ENCODE results near the gene PARD3. TPM values are rescaled to one million over a fixed set of nuclear protein-coding genes. Genes with fewer than 3 reads are reported as not detected.
A peak's percentile ranks its signal among the peaks of the same experiment; 100 is the strongest.

PARD3 gene
- total and polyA plus RNA-seq, 2 donors from 2014 or later: 21.1 to 47.5 TPM

GRCh38 chr10:34587002-34587679 is 228.0 kb downstream of the PARD3 start:
- Histone ChIP-seq H3K27me3 (ENCODE audit: control insufficient read depth, insufficient read depth, low read length) (no peaks in the 10 kb centered on the region), H3K27ac (ENCODE audit: low read depth in 2 of 2, low read length in 2 of 2) (no peak overlapping the region), H3K4me1 (ENCODE audit: control insufficient read depth in 2 of 3, insufficient read depth in 2 of 3, low read depth in 1 of 3, low read length in 3 of 3) (no peaks in the 10 kb centered on the region), H3K9ac (ENCODE audit: low read length in 3 of 3) (no peak overlapping the region), H3K36me3 (ENCODE audit: control insufficient read depth in 2 of 3, insufficient read depth in 3 of 3, low read length in 3 of 3) (no peaks in the 10 kb centered on the region), H3K4me3 (ENCODE audit: low read length in 3 of 3) (no peak overlapping the region), H3K9me3 (ENCODE audit: control insufficient read depth in 2 of 3, insufficient read depth in 1 of 3, low read length in 3 of 3) (no peaks in the 10 kb centered on the region)
- intact Hi-C loops (cut with DNase I): no loop called here
- DNase-seq: no peak
- FAIRE-seq: no peak
- TF ChIP-seq, protein P1, sequence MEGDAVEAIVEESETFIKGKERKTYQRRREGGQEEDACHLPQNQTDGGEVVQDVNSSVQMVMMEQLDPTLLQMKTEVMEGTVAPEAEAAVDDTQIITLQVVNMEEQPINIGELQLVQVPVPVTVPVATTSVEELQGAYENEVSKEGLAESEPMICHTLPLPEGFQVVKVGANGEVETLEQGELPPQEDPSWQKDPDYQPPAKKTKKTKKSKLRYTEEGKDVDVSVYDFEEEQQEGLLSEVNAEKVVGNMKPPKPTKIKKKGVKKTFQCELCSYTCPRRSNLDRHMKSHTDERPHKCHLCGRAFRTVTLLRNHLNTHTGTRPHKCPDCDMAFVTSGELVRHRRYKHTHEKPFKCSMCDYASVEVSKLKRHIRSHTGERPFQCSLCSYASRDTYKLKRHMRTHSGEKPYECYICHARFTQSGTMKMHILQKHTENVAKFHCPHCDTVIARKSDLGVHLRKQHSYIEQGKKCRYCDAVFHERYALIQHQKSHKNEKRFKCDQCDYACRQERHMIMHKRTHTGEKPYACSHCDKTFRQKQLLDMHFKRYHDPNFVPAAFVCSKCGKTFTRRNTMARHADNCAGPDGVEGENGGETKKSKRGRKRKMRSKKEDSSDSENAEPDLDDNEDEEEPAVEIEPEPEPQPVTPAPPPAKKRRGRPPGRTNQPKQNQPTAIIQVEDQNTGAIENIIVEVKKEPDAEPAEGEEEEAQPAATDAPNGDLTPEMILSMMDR (IDR thresholded peaks at IDR 0.05; ENCODE audit: borderline replicate concordance, extremely low read depth, insufficient read depth): no peak

DNA sequence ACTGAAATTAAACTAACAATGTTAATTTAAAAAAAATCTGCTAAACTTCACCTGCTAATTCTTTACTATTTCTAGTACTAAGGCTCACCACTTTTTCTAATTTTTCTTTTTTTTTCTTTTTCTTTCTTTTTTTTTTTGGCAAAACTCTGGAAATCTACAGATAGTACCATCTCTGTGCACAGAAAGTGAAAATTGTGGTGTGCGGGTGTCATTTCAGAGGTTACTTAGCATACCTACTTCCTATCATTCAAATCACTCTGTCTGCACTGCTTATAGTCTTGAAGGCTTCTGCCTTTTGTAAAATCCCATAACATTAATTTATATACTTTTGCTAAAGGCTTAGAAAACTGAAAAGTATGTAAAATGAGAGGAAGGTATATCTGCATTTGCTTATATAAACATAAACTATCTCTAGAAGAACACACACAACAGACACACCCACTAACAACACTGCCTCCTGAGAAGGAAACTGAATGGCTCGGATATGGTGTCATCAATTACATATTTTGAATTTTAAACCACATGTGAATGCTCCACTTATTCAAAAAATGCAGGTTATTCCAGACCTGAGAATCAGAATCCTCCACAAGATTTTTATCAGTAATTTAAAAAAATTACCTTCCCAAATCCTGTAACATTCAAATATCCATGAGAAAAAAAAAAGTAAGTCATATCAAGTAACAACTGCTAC is 229.5 kb downstream of the PARD3 start:
- intact Hi-C loops (cut with DNase I): no loop called here
- no peaks in the 10 kb centered on the region for H3K36me3 ChIP-seq (ENCODE audit: control insufficient read depth in 2 of 3, insufficient read depth in 3 of 3, low read length in 3 of 3)

GRCh38 chr10:34584164-34584563 is 230.9 kb downstream of the PARD3 start:
- intact Hi-C loops (cut with DNase I): no loop called here

More for the DNA sequence above, 229.5 kb downstream of the PARD3 start:
- TF ChIP-seq, protein P1 (IDR thresholded peaks at IDR 0.05; ENCODE audit: borderline replicate concordance, extremely low read depth, insufficient read depth): no peak
- Histone ChIP-seq H3K27ac (ENCODE audit: low read depth in 2 of 2, low read length in 2 of 2) (no peak overlapping the region), H3K4me1 (ENCODE audit: control insufficient read depth in 2 of 3, insufficient read depth in 2 of 3, low read depth in 1 of 3, low read length in 3 of 3) (peaks cover 0 to 3% (median 0%) of the 10 kb centered on the region in 3 donors), H3K9me3 (ENCODE audit: control insufficient read depth in 2 of 3, insufficient read depth in 1 of 3, low read length in 3 of 3) (no peaks in the 10 kb centered on the region), H3K27me3 (ENCODE audit: control insufficient read depth, insufficient read depth, low read length) (no peaks in the 10 kb centered on the region), H3K9ac (ENCODE audit: low read length in 3 of 3) (no peak overlapping the region), H3K4me3 (ENCODE audit: low read length in 3 of 3) (no peak overlapping the region)
- FAIRE-seq (peak; percentile 11), DNase-seq (no peak)

More at GRCh38 chr10:34584164-34584563, 230.9 kb downstream of the PARD3 start:
- Histone ChIP-seq H3K4me3 (ENCODE audit: low read length in 3 of 3) (no peak overlapping the region), H3K27ac (ENCODE audit: low read depth in 2 of 2, low read length in 2 of 2) (no peak overlapping the region), H3K36me3 (ENCODE audit: control insufficient read depth in 2 of 3, insufficient read depth in 3 of 3, low read length in 3 of 3) (no peaks in the 10 kb centered on the region), H3K9ac (ENCODE audit: low read length in 3 of 3) (no peak overlapping the region), H3K4me1 (ENCODE audit: control insufficient read depth in 2 of 3, insufficient read depth in 2 of 3, low read depth in 1 of 3, low read length in 3 of 3) (peaks cover 0 to 3% (median 0%) of the 10 kb centered on the region in 3 donors), H3K27me3 (ENCODE audit: control insufficient read depth, insufficient read depth, low read length) (no peaks in the 10 kb centered on the region), H3K9me3 (ENCODE audit: control insufficient read depth in 2 of 3, insufficient read depth in 1 of 3, low read length in 3 of 3) (no peaks in the 10 kb centered on the region)
- TF ChIP-seq, protein P1 (IDR thresholded peaks at IDR 0.05; ENCODE audit: borderline replicate concordance, extremely low read depth, insufficient read depth): no peak
- no peak for FAIRE-seq
- DNase-seq: no peak

Measured in kidney (tissue), 14 donors.